Astrocyte (in vitro differentiated cells and primary cell): Measurements from ENCODE around the gene GRM4.

Experiments used
- EZH2 ChIP-seq: IDR thresholded peaks from 2 replicates; pipeline ENCODE4 v1.6.1; 2012; ENCODE audit warnings: mild to moderate bottlenecking, low read length, inconsistent platforms; ENCODE audit not compliant: insufficient read depth
- TF ChIP-seq, protein P1 (sequence below): IDR thresholded peaks from 2 replicates; pipeline ENCODE4 v1.5.1; 2011; ENCODE audit warnings: low read depth, mild to moderate bottlenecking, inconsistent platforms, low read length, moderate library complexity; ENCODE audit not compliant: insufficient read depth

DNA sequence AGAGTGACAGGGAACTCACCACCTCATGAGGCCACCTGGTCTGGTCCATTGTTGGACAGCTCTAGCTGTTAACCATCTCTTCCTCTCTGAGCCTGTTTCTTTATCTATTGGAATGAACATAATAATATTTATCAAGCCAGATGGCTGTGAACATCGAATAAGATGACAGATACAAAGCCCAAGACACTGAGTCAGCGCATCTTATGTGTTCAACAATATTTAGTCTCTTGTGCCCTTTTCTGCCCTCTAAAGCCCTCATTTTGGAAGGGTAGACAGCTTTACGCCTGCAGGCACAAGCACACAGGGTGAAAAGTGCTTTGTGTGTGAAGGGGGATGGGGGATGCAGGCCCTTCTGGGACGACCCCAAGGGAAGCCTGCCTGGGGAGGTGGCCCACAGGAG lies 164.0 kb downstream of the GRM4 start:
- TF ChIP-seq, protein P1, sequence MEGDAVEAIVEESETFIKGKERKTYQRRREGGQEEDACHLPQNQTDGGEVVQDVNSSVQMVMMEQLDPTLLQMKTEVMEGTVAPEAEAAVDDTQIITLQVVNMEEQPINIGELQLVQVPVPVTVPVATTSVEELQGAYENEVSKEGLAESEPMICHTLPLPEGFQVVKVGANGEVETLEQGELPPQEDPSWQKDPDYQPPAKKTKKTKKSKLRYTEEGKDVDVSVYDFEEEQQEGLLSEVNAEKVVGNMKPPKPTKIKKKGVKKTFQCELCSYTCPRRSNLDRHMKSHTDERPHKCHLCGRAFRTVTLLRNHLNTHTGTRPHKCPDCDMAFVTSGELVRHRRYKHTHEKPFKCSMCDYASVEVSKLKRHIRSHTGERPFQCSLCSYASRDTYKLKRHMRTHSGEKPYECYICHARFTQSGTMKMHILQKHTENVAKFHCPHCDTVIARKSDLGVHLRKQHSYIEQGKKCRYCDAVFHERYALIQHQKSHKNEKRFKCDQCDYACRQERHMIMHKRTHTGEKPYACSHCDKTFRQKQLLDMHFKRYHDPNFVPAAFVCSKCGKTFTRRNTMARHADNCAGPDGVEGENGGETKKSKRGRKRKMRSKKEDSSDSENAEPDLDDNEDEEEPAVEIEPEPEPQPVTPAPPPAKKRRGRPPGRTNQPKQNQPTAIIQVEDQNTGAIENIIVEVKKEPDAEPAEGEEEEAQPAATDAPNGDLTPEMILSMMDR: no peak
- no peak for TF ChIP-seq EZH2
